Testis (tissue), 3 donors: Measurements from ENCODE around the gene INPP5B. TPM values are rescaled to one million over a fixed set of nuclear protein-coding genes. Genes with fewer than 3 reads are reported as not detected.

Experiments used
- DNase-seq: peaks from one replicate; pipeline ENCODE4 v3.0.0-alpha.2; 2019
- H3K27ac ChIP-seq, 2 donors: fragments of 200-600 bp; sonication (generic); one replicate each; pipeline ENCODE4 v1.5.1; 2019
- H3K27me3 ChIP-seq: fragments of 200-600 bp; sonication (generic); one replicate; pipeline ENCODE4 v1.5.1; 2019
- H3K36me3 ChIP-seq: fragments of 200-600 bp; sonication (generic); one replicate; pipeline ENCODE4 v1.5.1; 2017; ENCODE audit warnings: low read depth; ENCODE audit errors: missing control alignments
- H3K4me1 ChIP-seq: fragments of 200-600 bp; sonication (generic); one replicate; pipeline ENCODE4 v1.5.1; 2019
- H3K4me3 ChIP-seq, 2 donors: fragments of 200-600 bp; sonication (generic); one replicate each; pipeline ENCODE4 v1.5.1; 2017 to 2019
- H3K9me3 ChIP-seq: fragments of 200-600 bp; sonication (generic); one replicate; pipeline ENCODE4 v1.5.1; 2017
- CTCF ChIP-seq, 3 experiments: fragments of 450-650 bp in 2 of 3; fragments of 200-600 bp in 1 of 3; sonication (generic) in 1 of 3; IDR thresholded peaks; one replicate each; pipeline ENCODE4 v1.5.1; 2016 to 2019; ENCODE audit warnings: antibody characterized with exemption in 3 of 3, mild to moderate bottlenecking in 2 of 3, moderate library complexity in 1 of 3
- POLR2A ChIP-seq: fragments of 450-650 bp; IDR thresholded peaks from one replicate; pipeline ENCODE4 v1.6.1; 2017; ENCODE audit warnings: antibody characterized with exemption, mild to moderate bottlenecking, moderate library complexity
- whole genome bisulfite sequencing, 2 donors: methylation state at CpG; one replicate each; pipeline ENCODE4 v1.1.5; 2018; 5-methylcytosine and 5-hydroxymethylcytosine counted together
- intact Hi-C: fragments of 100-400 bp; cut with DNase I; formaldehyde crosslinking; loops from one replicate; pipeline ENCODE4 v1.15.1; 2023; ENCODE audit warnings: low total_unique reads
- polyA plus RNA-seq: library from polyadenylated mRNA; stranded (reverse); fragments of 350-450 nt; fragmentation: Illumina TruSeq; extraction: RNeasy Lipid Tissue Mini Kit (QIAGEN cat#74804); gene quantifications from one replicate; pipeline ENCODE4 v1.2.3, GENCODE V29; 2014; ENCODE audit warnings: low read depth, low replicate concordance; ENCODE audit not compliant: insufficient read depth
- total RNA-seq, 2 donors: library from RNA; depleted of rRNA; stranded (reverse); fragments of >200 nt; gene quantifications; one replicate each; pipeline ENCODE4 v1.2.3, GENCODE V29; 2016

The INPP5B gene
- total and polyA plus RNA-seq, 3 donors from 2014 or later, result 15.3 to 31.6 (median 24.1) TPM

DNA sequence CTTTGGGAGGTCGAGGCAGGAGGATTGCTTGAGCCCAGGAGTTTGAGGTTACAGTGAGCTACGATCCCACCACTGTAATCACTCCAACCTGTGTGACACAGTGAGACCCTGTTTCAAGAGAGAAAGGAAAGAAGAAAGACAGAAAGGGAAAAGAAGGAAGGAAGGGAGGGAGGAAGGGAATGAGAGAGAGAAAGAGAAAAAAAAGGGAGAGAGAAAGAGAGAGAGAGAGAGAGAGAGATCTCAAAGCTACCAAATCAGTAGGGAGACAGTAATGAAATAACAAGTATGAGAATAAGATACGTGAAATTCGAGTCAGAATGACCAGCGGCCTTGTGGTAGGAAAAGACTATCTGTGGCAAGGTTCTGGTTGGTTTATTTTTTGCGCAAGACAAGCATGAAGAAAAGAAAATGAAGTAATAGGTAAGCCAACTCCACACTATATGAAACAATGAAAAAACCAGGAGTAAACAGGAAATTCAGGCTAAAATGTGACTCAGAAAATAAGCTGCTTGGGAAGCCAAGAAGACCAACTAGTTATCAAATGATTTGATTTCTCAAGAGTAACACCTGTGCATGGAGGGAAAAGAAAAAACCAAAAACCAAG lies 96.4 kb downstream of the INPP5B start:
- H3K4me1 ChIP-seq, result peaks cover 5% of the 10 kb centered on the region
- no peak overlapping the region for H3K4me3 ChIP-seq
- intact Hi-C loops, result no loop called here

DNA sequence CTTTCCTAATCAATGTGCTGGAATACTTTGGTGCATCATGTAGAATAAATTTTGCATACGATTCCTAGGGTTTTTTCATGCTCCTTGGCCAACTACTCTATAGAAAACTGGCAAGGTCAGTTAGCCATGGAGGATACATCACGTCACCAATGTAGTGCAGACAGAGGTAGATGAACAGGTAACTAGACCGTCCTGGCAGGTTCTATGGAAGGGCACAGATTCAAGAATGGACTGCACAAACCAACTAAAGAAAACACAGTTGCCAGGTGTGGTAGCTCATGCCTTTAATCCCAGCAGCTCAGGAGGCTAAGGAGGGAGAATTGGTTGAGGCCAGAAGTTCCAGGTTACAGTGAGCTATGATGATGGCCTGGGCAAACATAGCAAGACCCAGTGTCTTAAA lies 97.4 kb downstream of the INPP5B start:
- H3K36me3 ChIP-seq, result no peaks in the 10 kb centered on the region
- intact Hi-C loops, result no loop called here
- 95 to 96% methylated on average over 3 of the region's 3 CpGs for WGBS, 2 donors
- H3K4me1 ChIP-seq, result peaks cover 5% of the 10 kb centered on the region
- H3K27ac ChIP-seq, result no peak overlapping the region
- TF ChIP-seq CTCF (IDR thresholded peaks at IDR 0.05) (no peak), POLR2A (no peak)
- H3K27me3 ChIP-seq, result no peaks in the 10 kb centered on the region
- H3K9me3 ChIP-seq, result no peaks in the 10 kb centered on the region
- no peak for DNase-seq
- H3K4me3 ChIP-seq, result no peak overlapping the region

More for the DNA sequence above, 96.4 kb downstream of the INPP5B start:
- no peak overlapping the region for H3K27ac ChIP-seq
- H3K9me3 ChIP-seq, result no peaks in the 10 kb centered on the region
- no peak for DNase-seq
- no peaks in the 10 kb centered on the region for H3K27me3 ChIP-seq
- 91% methylated on average over 6 of the region's 6 CpGs for whole genome bisulfite sequencing, 2 donors
- TF ChIP-seq CTCF (IDR thresholded peaks at IDR 0.05) (no peak), POLR2A (no peak)
- no peaks in the 10 kb centered on the region for H3K36me3 ChIP-seq

DNA sequence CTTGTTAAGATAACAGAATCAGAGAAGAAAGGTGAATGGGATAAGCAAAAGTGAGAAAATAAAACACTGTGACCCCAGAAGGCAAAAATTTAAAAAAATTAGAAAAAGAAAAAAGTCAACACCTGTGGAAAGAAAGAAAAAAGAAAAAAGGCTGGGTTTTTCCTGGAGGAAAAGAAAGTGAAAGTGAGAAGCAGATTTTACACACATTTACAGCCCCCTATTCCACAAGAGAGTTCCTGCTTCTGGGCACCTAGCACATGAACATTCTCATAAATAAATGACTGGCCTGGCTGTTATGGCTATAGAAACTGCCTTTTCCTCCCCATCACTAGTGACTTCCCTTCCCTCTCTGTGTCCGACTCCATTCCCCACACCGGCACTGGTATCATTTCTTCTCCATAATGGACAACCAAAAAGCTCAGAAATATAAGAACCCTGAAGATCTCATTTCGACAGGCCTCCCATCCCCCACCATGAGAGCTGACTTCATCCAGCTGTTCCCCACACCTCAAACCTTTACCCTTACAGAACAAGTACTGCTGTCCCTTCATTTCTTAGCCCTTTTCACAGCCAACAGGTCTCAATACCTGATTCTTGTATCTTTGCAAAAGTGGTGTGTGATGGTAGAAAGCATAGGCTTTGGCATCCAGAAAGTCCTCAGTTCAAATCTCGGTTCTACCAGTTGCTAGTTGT lies 100.1 kb downstream of the INPP5B start:
- no peak for DNase-seq
- Histone ChIP-seq H3K9me3 (no peaks in the 10 kb centered on the region), H3K4me3 (no peak overlapping the region), H3K4me1 (peaks cover 5% of the 10 kb centered on the region), H3K27me3 (no peaks in the 10 kb centered on the region), H3K27ac (no peak overlapping the region), H3K36me3 (no peaks in the 10 kb centered on the region)
- intact Hi-C loops, result no loop called here
- WGBS, 2 donors, result 85 to 92% methylated on average over 4 of the region's 4 CpGs
- no peak for TF ChIP-seq CTCF (IDR thresholded peaks at IDR 0.05)
- no peak for TF ChIP-seq POLR2A

DNA sequence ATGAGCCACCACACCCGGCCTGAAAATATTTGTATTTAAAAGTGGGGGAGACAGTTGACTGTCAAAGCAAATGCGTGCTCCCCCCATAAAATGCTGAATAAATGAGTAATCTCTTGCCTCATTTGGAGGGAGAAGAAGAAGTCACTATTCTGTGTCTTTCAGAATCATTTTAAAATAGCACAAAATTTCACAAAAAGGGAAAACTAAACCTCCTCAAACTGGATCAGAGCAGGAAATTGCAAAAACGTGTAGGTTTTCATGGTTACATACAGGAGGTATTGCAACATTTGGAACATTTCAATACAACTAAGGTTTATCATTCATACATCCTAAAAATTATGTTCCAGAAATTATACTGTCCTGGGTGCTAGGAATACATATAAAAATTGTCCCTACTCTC lies 101.1 kb downstream of the INPP5B start:
- H3K27ac ChIP-seq, result no peak overlapping the region
- no peaks in the 10 kb centered on the region for H3K27me3 ChIP-seq
- H3K4me3 ChIP-seq, result no peak overlapping the region
- intact Hi-C loops, result no loop called here
- 81 to 82% methylated on average over 3 of the region's 3 CpGs for WGBS, 2 donors
- no peaks in the 10 kb centered on the region for H3K9me3 ChIP-seq
- TF ChIP-seq CTCF (IDR thresholded peaks at IDR 0.05) (no peak), POLR2A (no peak)
- no peak for DNase-seq
- H3K4me1 ChIP-seq, result peaks cover 2% of the 10 kb centered on the region
- no peaks in the 10 kb centered on the region for H3K36me3 ChIP-seq
